ENCODE data around the gene ZBTB7B.

ZBTB7B gene

GRCh38 chr1:154987326-154987725, 15.3 kb upstream of the ZBTB7B start:
- in situ Hi-C loops (cut with HindIII; ENCODE audit: low sequenced_read_pairs), result no loop called here
- TF ChIP-seq, protein P1, sequence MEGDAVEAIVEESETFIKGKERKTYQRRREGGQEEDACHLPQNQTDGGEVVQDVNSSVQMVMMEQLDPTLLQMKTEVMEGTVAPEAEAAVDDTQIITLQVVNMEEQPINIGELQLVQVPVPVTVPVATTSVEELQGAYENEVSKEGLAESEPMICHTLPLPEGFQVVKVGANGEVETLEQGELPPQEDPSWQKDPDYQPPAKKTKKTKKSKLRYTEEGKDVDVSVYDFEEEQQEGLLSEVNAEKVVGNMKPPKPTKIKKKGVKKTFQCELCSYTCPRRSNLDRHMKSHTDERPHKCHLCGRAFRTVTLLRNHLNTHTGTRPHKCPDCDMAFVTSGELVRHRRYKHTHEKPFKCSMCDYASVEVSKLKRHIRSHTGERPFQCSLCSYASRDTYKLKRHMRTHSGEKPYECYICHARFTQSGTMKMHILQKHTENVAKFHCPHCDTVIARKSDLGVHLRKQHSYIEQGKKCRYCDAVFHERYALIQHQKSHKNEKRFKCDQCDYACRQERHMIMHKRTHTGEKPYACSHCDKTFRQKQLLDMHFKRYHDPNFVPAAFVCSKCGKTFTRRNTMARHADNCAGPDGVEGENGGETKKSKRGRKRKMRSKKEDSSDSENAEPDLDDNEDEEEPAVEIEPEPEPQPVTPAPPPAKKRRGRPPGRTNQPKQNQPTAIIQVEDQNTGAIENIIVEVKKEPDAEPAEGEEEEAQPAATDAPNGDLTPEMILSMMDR (IDR thresholded peaks at IDR 0.05; ENCODE audit: low read depth, low read length, missing control alignments), result no peak

DNA sequence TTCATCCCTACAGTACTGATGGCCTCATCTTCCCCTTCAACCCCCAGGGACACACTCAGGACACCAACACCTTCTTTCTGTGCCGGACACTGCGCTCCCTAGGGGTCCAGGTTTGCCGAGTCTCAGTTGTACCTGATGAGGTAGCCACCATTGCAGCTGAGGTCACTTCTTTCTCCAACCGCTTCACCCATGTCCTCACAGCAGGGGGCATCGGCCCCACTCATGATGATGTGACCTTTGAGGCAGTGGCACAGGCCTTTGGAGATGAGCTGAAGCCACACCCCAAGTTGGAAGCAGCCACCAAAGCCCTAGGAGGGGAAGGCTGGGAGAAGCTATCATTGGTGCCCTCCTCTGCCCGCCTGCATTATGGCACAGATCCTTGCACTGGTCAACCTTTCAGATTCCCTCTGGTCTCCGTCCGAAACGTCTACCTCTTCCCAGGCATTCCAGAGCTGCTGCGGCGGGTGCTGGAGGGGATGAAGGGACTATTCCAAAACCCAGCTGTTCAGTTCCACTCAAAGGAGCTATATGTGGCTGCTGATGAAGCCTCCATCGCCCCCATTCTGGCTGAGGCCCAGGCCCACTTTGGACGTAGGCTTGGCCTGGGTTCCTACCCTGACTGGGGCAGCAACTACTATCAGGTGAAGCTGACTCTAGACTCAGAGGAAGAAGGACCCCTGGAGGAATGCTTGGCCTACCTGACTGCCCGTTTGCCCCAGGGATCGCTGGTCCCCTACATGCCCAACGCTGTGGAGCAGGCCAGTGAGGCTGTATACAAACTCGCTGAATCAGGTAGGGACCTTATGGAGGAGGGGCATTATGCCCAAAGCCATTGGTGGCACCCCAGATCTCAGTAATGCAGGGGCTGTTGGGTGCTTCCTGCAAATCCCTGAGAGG, 14.3 kb upstream of the ZBTB7B start:
- H3K4me3 ChIP-seq (ENCODE audit: low read depth, low read length), result no peak overlapping the region
- TF ChIP-seq, protein P1 (IDR thresholded peaks at IDR 0.05; ENCODE audit: low read depth, low read length, missing control alignments), result no peak
- in situ Hi-C loops (cut with HindIII; ENCODE audit: low sequenced_read_pairs), result no loop called here
- DNase-seq (ENCODE audit: low read depth), result no peak

More at GRCh38 chr1:154987326-154987725, 15.3 kb upstream of the ZBTB7B start:
- H3K4me3 ChIP-seq (ENCODE audit: low read depth, low read length), result no peak overlapping the region
- no peak for DNase-seq (ENCODE audit: low read depth)

- TF ChIP-seq, protein P1 (IDR thresholded peaks at IDR 0.05; ENCODE audit: low read depth, low read length, missing control alignments), result no peak
- H3K4me3 ChIP-seq (ENCODE audit: low read depth, low read length), result no peak overlapping the region
- in situ Hi-C loops (cut with HindIII; ENCODE audit: low sequenced_read_pairs), result no loop called here
- DNase-seq (ENCODE audit: low read depth), result no peak
These were observed 13.3 kb upstream of the ZBTB7B start for GRCh38 chr1:154989195-154989860.

GRCh38 chr1:154990276-154990675, 12.3 kb upstream of the ZBTB7B start:
- DNase-seq (ENCODE audit: low read depth), result no peak
- in situ Hi-C loops (cut with HindIII; ENCODE audit: low sequenced_read_pairs), result no loop called here
- no peak overlapping the region for H3K4me3 ChIP-seq (ENCODE audit: low read depth, low read length)
- TF ChIP-seq, protein P1 (IDR thresholded peaks at IDR 0.05; ENCODE audit: low read depth, low read length, missing control alignments), result no peak

DNA sequence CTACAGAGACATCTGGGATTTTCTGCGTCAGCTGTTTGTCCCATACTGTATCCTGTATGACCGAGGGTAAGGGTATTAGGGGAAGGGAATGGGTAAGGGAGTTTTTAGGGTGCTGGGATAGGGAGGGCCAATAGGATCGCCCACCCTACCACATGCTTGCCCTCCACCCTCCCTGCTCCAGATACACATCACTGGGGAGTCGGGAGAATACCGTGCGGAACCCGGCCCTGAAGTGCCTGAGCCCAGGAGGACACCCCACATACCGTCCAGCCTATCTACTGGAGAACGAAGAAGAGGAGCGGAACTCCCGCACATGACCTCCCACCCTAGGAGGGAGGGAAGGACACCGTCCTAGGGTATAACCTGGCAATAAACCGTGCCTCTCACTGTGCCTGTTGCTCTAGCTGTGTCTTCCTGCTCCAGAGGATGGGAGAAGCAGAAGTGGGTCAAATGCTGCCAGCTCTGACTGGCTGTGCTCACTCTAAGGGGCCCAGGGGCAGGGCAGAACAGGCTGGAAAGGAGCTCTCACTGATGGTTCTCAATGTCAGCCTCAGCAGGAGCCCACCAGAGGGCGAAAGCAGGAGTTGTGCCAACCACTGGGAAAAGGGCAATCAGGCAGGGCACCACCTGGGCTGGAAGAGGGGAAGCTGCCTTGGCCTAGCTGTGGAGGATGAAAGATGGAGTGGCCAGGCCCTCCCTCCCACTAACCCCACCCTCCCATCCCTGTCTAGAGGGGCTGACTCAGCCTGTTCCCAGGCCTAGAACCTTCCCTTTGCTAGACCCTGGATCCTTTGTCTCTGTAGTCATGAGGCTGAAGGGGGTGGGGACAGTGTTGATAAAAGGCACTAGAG, 9.7 kb upstream of the ZBTB7B start:
- in situ Hi-C loops (cut with HindIII; ENCODE audit: low sequenced_read_pairs), result no loop called here
- H3K4me3 ChIP-seq (ENCODE audit: low read depth, low read length), result no peak overlapping the region
- TF ChIP-seq, protein P1 (IDR thresholded peaks at IDR 0.05; ENCODE audit: low read depth, low read length, missing control alignments), result peak; percentile 18
- no peak for DNase-seq (ENCODE audit: low read depth)
